BLaER1 (cell line): ENCODE data around the gene ASGR2.
A peak's percentile ranks its signal among the peaks of the same experiment; 100 is the strongest.
"Not testable (repeated sequence)": the region's sequence is repeated elsewhere in the genome, so short reads cannot be mapped to it uniquely, and the experiment has no call there.

Experiments
- H3K27ac ChIP-seq: shearing (Covaris generic); formaldehyde crosslinking; 2 replicates; pipeline ENCODE4 v1.8.1; 2022
- H3K27me3 ChIP-seq: shearing (Covaris generic); formaldehyde crosslinking; 2 replicates; pipeline ENCODE4 v1.8.1; 2022
- H3K36me3 ChIP-seq: shearing (Covaris generic); formaldehyde crosslinking; 2 replicates; pipeline ENCODE4 v1.8.1; 2022
- H3K4me1 ChIP-seq: shearing (Covaris generic); formaldehyde crosslinking; 2 replicates; pipeline ENCODE4 v1.8.1; 2022
- H3K4me2 ChIP-seq: shearing (Covaris generic); formaldehyde crosslinking; 2 replicates; pipeline ENCODE4 v1.8.1; 2022
- H3K4me3 ChIP-seq: shearing (Covaris generic); formaldehyde crosslinking; 2 replicates; pipeline ENCODE4 v1.8.1; 2022
- H3K9ac ChIP-seq: shearing (Covaris generic); formaldehyde crosslinking; 2 replicates; pipeline ENCODE4 v1.8.1; 2022
- H3K9me3 ChIP-seq: shearing (Covaris generic); formaldehyde crosslinking; 2 replicates; pipeline ENCODE4 v1.8.1; 2022
- H4K20me1 ChIP-seq: shearing (Covaris generic); formaldehyde crosslinking; 2 replicates; pipeline ENCODE4 v1.8.1; 2022
- Cebpa-rat ChIP-seq: shearing (Covaris generic); IDR thresholded peaks from 2 replicates; pipeline ENCODE4 v1.8.1; 2022

ASGR2 gene

GRCh38 chr17:7124923-7125322 is 10.3 kb upstream of the ASGR2 start:
- Histone ChIP-seq H3K9me3 (no peaks in the 10 kb centered on the region), H4K20me1 (no peaks in the 10 kb centered on the region), H3K27ac (no peak overlapping the region), H3K4me2 (no peak overlapping the region), H3K4me3 (no peak overlapping the region), H3K27me3 (no peaks in the 10 kb centered on the region), H3K9ac (no peak overlapping the region), H3K4me1 (peaks cover 20% of the 10 kb centered on the region), H3K36me3 (no peaks in the 10 kb centered on the region)
- no peak for TF ChIP-seq Cebpa-rat

DNA sequence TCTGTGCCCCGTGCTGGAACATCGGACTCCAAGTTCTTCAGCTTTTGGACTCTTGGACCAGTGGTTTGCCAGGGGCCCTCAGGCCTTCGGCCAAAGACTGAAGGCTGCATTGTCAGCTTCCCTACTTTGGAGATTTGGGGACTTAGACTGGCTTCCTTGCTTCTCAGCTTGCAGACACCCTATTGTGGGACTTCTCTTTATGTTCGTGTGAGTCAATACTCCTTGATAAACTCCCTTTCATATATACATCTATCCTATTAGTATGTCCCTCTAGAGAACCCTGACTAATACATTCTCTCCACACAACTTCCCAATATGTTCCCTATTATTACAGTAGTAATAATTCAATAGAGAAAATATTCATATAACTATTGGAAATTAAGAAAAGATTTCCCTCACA is 9.2 kb upstream of the ASGR2 start:
- Histone ChIP-seq H3K4me1 (peaks cover 19% of the 10 kb centered on the region), H3K4me3 (no peak overlapping the region), H3K9me3 (no peaks in the 10 kb centered on the region), H3K4me2 (no peak overlapping the region), H3K9ac (no peak overlapping the region), H3K27ac (no peak overlapping the region), H3K27me3 (no peaks in the 10 kb centered on the region), H3K36me3 (no peaks in the 10 kb centered on the region), H4K20me1 (no peaks in the 10 kb centered on the region)
- no peak for TF ChIP-seq Cebpa-rat

- Histone ChIP-seq H3K9ac (no peak overlapping the region), H3K36me3 (no peaks in the 10 kb centered on the region), H3K4me3 (no peak overlapping the region), H4K20me1 (no peaks in the 10 kb centered on the region), H3K4me1 (peaks cover 28% of the 10 kb centered on the region), H3K9me3 (no peaks in the 10 kb centered on the region), H3K4me2 (peak overlapping the region; percentile 48), H3K27me3 (no peaks in the 10 kb centered on the region), H3K27ac (no peak overlapping the region)
- no peak for TF ChIP-seq Cebpa-rat
These were observed 7.8 kb upstream of the ASGR2 start for GRCh38 chr17:7122381-7122780.

GRCh38 chr17:7120635-7121034 is 6.0 kb upstream of the ASGR2 start:
- H3K4me1 ChIP-seq = peaks cover 28% of the 10 kb centered on the region
- H3K27me3 ChIP-seq, H3K9me3 ChIP-seq, H3K9ac ChIP-seq, H3K27ac ChIP-seq, H3K4me2 ChIP-seq, H3K36me3 ChIP-seq, H3K4me3 ChIP-seq, H4K20me1 ChIP-seq: not testable (repeated sequence)

DNA sequence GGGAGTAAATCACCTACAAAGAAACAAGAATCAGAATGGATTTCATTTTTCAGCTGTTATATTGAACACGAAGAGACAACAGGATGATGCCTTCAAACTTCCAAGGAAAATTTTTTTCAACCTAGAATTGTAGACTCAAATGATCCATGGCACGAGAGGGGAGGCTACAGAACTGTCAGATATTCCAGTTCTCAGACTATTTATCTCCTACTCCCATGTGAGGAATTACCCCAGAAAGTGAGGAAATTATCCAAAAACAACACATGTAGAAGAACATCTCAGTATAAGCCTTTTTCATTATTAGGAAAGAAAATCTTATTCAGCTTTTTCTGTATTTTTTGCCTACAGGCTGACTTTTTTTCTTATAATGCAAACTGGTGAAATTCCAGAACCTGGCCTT is 5.5 kb upstream of the ASGR2 start:
- Histone ChIP-seq H3K9ac (no peak overlapping the region), H3K27me3 (no peaks in the 10 kb centered on the region), H3K4me2 (no peak overlapping the region), H3K36me3 (no peaks in the 10 kb centered on the region), H3K4me3 (no peak overlapping the region), H3K9me3 (no peaks in the 10 kb centered on the region), H4K20me1 (no peaks in the 10 kb centered on the region), H3K4me1 (peaks cover 31% of the 10 kb centered on the region), H3K27ac (no peak overlapping the region)
- TF ChIP-seq Cebpa-rat = no peak

GRCh38 chr17:7119314-7119713 is 4.7 kb upstream of the ASGR2 start:
- Histone ChIP-seq H3K4me3 (no peak overlapping the region), H3K27me3 (no peaks in the 10 kb centered on the region), H3K36me3 (no peaks in the 10 kb centered on the region), H3K9ac (no peak overlapping the region), H3K4me1 (peaks cover 39% of the 10 kb centered on the region), H3K4me2 (0 out of 2 replicates have a peak overlapping the region, but pooled peaks have one; percentile 14), H3K27ac (no peak overlapping the region), H4K20me1 (no peaks in the 10 kb centered on the region), H3K9me3 (no peaks in the 10 kb centered on the region)
- TF ChIP-seq Cebpa-rat = no peak

- no peaks in the 10 kb centered on the region for H3K36me3 ChIP-seq
- H3K4me1 ChIP-seq = peaks cover 40% of the 10 kb centered on the region
- H3K9ac ChIP-seq = no peak overlapping the region
- no peaks in the 10 kb centered on the region for H4K20me1 ChIP-seq
- peaks cover 4% of the 10 kb centered on the region; the same call in 1 of the 2 replicates for H3K9me3 ChIP-seq
- H3K4me2 ChIP-seq = peak overlapping the region; percentile 88
- H3K27ac ChIP-seq = peak overlapping the region; percentile 37; the same call in 1 of the 2 replicates
- no peaks in the 10 kb centered on the region for H3K27me3 ChIP-seq
- no peak overlapping the region for H3K4me3 ChIP-seq
- TF ChIP-seq Cebpa-rat = 0 out of 2 replicates have a peak, but pooled peaks have one; percentile 48
These were observed 423 bp upstream of the ASGR2 start for GRCh38 chr17:7114875-7115614.

GRCh38 chr17:7113273-7114071 is 1.1 kb downstream of the ASGR2 start:
- Histone ChIP-seq H3K27me3 (no peaks in the 10 kb centered on the region), H3K9me3 (peaks cover 4% of the 10 kb centered on the region; the same call in 1 of the 2 replicates), H3K4me1 (peaks cover 38% of the 10 kb centered on the region), H4K20me1 (no peaks in the 10 kb centered on the region), H3K9ac (no peak overlapping the region), H3K4me3 (no peak overlapping the region), H3K36me3 (no peaks in the 10 kb centered on the region), H3K27ac (no peak overlapping the region), H3K4me2 (peak overlapping the region; percentile 88)
- TF ChIP-seq Cebpa-rat = no peak

- TF ChIP-seq Cebpa-rat = no peak
- Histone ChIP-seq H3K27ac (no peak overlapping the region), H3K27me3 (no peaks in the 10 kb centered on the region), H3K36me3 (no peaks in the 10 kb centered on the region), H3K4me1 (peaks cover 31% of the 10 kb centered on the region), H3K4me3 (no peak overlapping the region), H3K9ac (no peak overlapping the region), H3K4me2 (no peak overlapping the region), H3K9me3 (peaks cover 4% of the 10 kb centered on the region; the same call in 1 of the 2 replicates), H4K20me1 (no peaks in the 10 kb centered on the region)
These were observed 2.0 kb downstream of the ASGR2 start for GRCh38 chr17:7112510-7113108.
